HepG2 (cell line): ENCODE data around the gene MTX1. TPM values are rescaled to one million over a fixed set of nuclear protein-coding genes. Genes with fewer than 3 reads are reported as not detected.
A peak's percentile ranks its signal among the peaks of the same experiment; 100 is the strongest.

Experiments used
- ATAC-seq: fragments of 200-7000 bp; cut with Tn5 transposase; 3 replicates; pipeline ENCODE4 v1.9.1; 2020; ENCODE audit warnings: mild to moderate bottlenecking, moderate library complexity
- BruUV-seq: library from RNA; stranded (reverse); fragments of 400-500 nt; replicated peaks from 2 replicates; lab custom pipeline; 2021; lab: Mats Ljungman, UMichigan
- CTCF ChIA-PET: fragments of 300-600 bp; formaldehyde crosslinking; extraction: SDS; loops from one replicate; lab custom pipeline; 2021; ENCODE audit warnings: low total read pairs, inconsistent platforms, low intra/inter-chr PET ratio; lab: Yijun Ruan, JAX
- POLR2A ChIA-PET: fragments of 350-600 bp; sonication (Branson Sonifier 250); formaldehyde crosslinking; loops from one replicate; lab custom pipeline; 2020; ENCODE audit warnings: antibody characterized with exemption, inconsistent platforms; lab: Yijun Ruan, JAX
- DNase-seq: peaks from one replicate; pipeline ENCODE4 v3.0.0-alpha.2; 2015; ENCODE audit warnings: low spot score
- FAIRE-seq: peaks from 3 replicates; lab custom pipeline; 2011; peaks lifted over from hg19 to GRCh38; lab: Jason Lieb, UNC
- H2AFZ ChIP-seq: one replicate; pipeline ENCODE4 v1.6.1; 2011; ENCODE audit warnings: low read length, inconsistent platforms
- H3K27ac ChIP-seq: fragments of 300-600 bp; 3 replicates; pipeline ENCODE4 v1.8.0; 2011; ENCODE audit warnings: mixed run types, mild to moderate bottlenecking, mixed read lengths, low read length, inconsistent platforms; ENCODE audit not compliant: insufficient read depth; ENCODE audit errors: extremely low read length
- H3K27me3 ChIP-seq, 2 experiments: fragments of 200-600 bp in 1 of 2; 2 replicates in 1 of 2; 3 replicates in 1 of 2; pipeline versions ENCODE4 v1.6.0 to v1.8.0; 2011; ENCODE audit warnings: low read length in 2 of 2, mild to moderate bottlenecking in 2 of 2, moderate library complexity in 2 of 2, inconsistent platforms in 1 of 2; ENCODE audit not compliant: insufficient read depth in 2 of 2, control insufficient read depth in 1 of 2
- H3K36me3 ChIP-seq, 2 experiments: fragments of 200-600 bp in 1 of 2; replicated peaks in 1 of 2; 2 replicates in 1 of 2; 3 replicates in 1 of 2; pipeline versions ENCODE4 v1.5.1 to v1.8.0; 2011; ENCODE audit warnings: low read length in 2 of 2, inconsistent platforms in 1 of 2; ENCODE audit not compliant: insufficient read depth in 2 of 2, control insufficient read depth in 1 of 2
- H3K4me1 ChIP-seq: 2 replicates; pipeline ENCODE4 v1.5.1; 2012; ENCODE audit warnings: low read length, inconsistent platforms; ENCODE audit not compliant: insufficient read depth
- H3K4me2 ChIP-seq: 2 replicates; pipeline ENCODE4 v1.6.0; 2011; ENCODE audit warnings: low read depth, low read length, inconsistent platforms
- H3K4me3 ChIP-seq, 3 experiments: fragments of 200-600 bp in 1 of 3; sonication (generic), shearing (Covaris generic) in 1 of 3; replicated peaks in 1 of 3; 2 replicates each; pipeline ENCODE4 v1.5.1; 2011 to 2016; ENCODE audit warnings: low read length in 3 of 3, inconsistent platforms in 2 of 3, low read depth in 2 of 3, mild to moderate bottlenecking in 2 of 3, control low read depth in 1 of 3, mixed read lengths in 1 of 3; ENCODE audit not compliant: insufficient read depth in 1 of 3
- H3K79me2 ChIP-seq: one replicate; pipeline ENCODE4 v1.6.1; 2011; ENCODE audit warnings: low read length, inconsistent platforms; ENCODE audit not compliant: insufficient read depth
- H3K9ac ChIP-seq: 2 replicates; pipeline ENCODE4 v1.6.0; 2011; ENCODE audit warnings: mild to moderate bottlenecking, low read depth, low read length, inconsistent platforms; ENCODE audit not compliant: insufficient read depth
- H3K9me3 ChIP-seq: 2 replicates; pipeline ENCODE4 v1.5.1; 2012; ENCODE audit warnings: mild to moderate bottlenecking, low read length
- H4K20me1 ChIP-seq: 2 replicates; pipeline ENCODE4 v1.6.0; 2011; ENCODE audit warnings: inconsistent platforms, mild to moderate bottlenecking, low read length, moderate library complexity; ENCODE audit not compliant: insufficient read depth
- FLYWCH1 ChIP-seq: sonication (generic); formaldehyde crosslinking; IDR thresholded peaks from 2 replicates; pipeline ENCODE4 v1.8.1; 2023; ENCODE audit warnings: mild to moderate bottlenecking, missing genetic modification reagents
- FOXC1 ChIP-seq: sonication (generic); formaldehyde crosslinking; IDR thresholded peaks from 2 replicates; pipeline ENCODE4 v1.8.0; 2022; ENCODE audit warnings: mild to moderate bottlenecking, missing genetic modification reagents, borderline replicate concordance
- GATAD2A ChIP-seq: IDR thresholded peaks from 2 replicates; pipeline ENCODE4 v1.6.1; 2016
- ISL2 ChIP-seq: sonication (generic); formaldehyde crosslinking; IDR thresholded peaks from 2 replicates; pipeline ENCODE4 v1.5.0; 2020; ENCODE audit warnings: missing genetic modification reagents
- KAT2B ChIP-seq: fragments of 150-350 bp; IDR thresholded peaks from 2 replicates; pipeline ENCODE4 v1.6.1; 2014; ENCODE audit warnings: low read depth, low read length, borderline replicate concordance
- NAIF1 ChIP-seq: sonication (generic); formaldehyde crosslinking; IDR thresholded peaks from 2 replicates; pipeline ENCODE4 v1.5.0; 2020; ENCODE audit warnings: mild to moderate bottlenecking, missing genetic modification reagents, borderline replicate concordance
- NFYB ChIP-seq: sonication (generic); formaldehyde crosslinking; IDR thresholded peaks from 2 replicates; pipeline ENCODE4 v1.4.0; 2020; ENCODE audit warnings: missing genetic modification reagents
- NRL ChIP-seq: sonication (generic); formaldehyde crosslinking; IDR thresholded peaks from 2 replicates; pipeline ENCODE4 v1.5.0; 2020; ENCODE audit warnings: missing genetic modification reagents, mild to moderate bottlenecking, moderate library complexity, borderline replicate concordance
- PITX1 ChIP-seq: sonication (generic); formaldehyde crosslinking; IDR thresholded peaks from 2 replicates; pipeline ENCODE4 v1.5.1; 2020; ENCODE audit warnings: mild to moderate bottlenecking, missing genetic modification reagents
- RELA ChIP-seq: sonication (generic); formaldehyde crosslinking; IDR thresholded peaks from 2 replicates; pipeline ENCODE4 v1.4.0; 2020; ENCODE audit warnings: missing genetic modification reagents
- SRY ChIP-seq: sonication (generic); formaldehyde crosslinking; IDR thresholded peaks from 2 replicates; pipeline ENCODE4 v1.8.0; 2022; ENCODE audit warnings: mild to moderate bottlenecking, missing genetic modification reagents
- WIZ ChIP-seq: sonication (generic); formaldehyde crosslinking; IDR thresholded peaks from 2 replicates; pipeline ENCODE4 v1.5.1; 2020; ENCODE audit warnings: mild to moderate bottlenecking, missing genetic modification reagents
- ZBTB33 ChIP-seq: sonication (generic); formaldehyde crosslinking; IDR thresholded peaks from 2 replicates; pipeline ENCODE4 v1.4.0; 2020; ENCODE audit warnings: missing genetic modification reagents
- ZNF138 ChIP-seq: sonication (generic); formaldehyde crosslinking; IDR thresholded peaks from 2 replicates; pipeline ENCODE4 v1.5.0; 2020; ENCODE audit warnings: mild to moderate bottlenecking, low read depth, missing genetic modification reagents
- ZNF263 ChIP-seq: sonication (generic); formaldehyde crosslinking; IDR thresholded peaks from 2 replicates; pipeline ENCODE4 v1.4.0; 2020; ENCODE audit warnings: missing genetic modification reagents
- ZNF605 ChIP-seq: sonication (generic); formaldehyde crosslinking; IDR thresholded peaks from 2 replicates; pipeline ENCODE4 v1.8.0; 2022; ENCODE audit warnings: mild to moderate bottlenecking, missing genetic modification reagents
- ZNF710 ChIP-seq: sonication (generic); formaldehyde crosslinking; IDR thresholded peaks from 2 replicates; pipeline ENCODE4 v1.5.0; 2020; ENCODE audit warnings: mild to moderate bottlenecking, missing genetic modification reagents, borderline replicate concordance
- ZNF746 ChIP-seq: sonication (generic); formaldehyde crosslinking; IDR thresholded peaks from 2 replicates; pipeline ENCODE4 v1.8.0; 2022; ENCODE audit warnings: mild to moderate bottlenecking, missing genetic modification reagents
- ZNF788 ChIP-seq: sonication (generic); formaldehyde crosslinking; IDR thresholded peaks from 2 replicates; pipeline ENCODE4 v1.5.0; 2020; ENCODE audit warnings: mild to moderate bottlenecking, missing genetic modification reagents, borderline replicate concordance
- ZNF878 ChIP-seq: sonication (generic); formaldehyde crosslinking; IDR thresholded peaks from 2 replicates; pipeline ENCODE4 v1.8.1; 2023; ENCODE audit warnings: mild to moderate bottlenecking, missing genetic modification reagents, moderate library complexity
- WGBS: methylation state at CpG from one replicate; pipeline ENCODE4 v1.1.6; 2017; ENCODE audit warnings: low lambda C conversion rate; 5-methylcytosine and 5-hydroxymethylcytosine counted together
- in situ Hi-C: cut with HindIII; loops from 2 replicates; pipeline ENCODE4 v1.10.0; 2017; ENCODE audit warnings: low pct_unique_long_range_greater_than_20kb; ENCODE audit not compliant: extremely low pct_ligation_motif_present
- intact Hi-C: fragments of 100-400 bp; cut with micrococcal nuclease; formaldehyde crosslinking; loops from one replicate; pipeline ENCODE4 v1.10.0; 2022; ENCODE audit not compliant: unreplicated experiment
- polyA plus RNA-seq, 8 experiments: library from polyadenylated mRNA; depleted of rRNA in 3 of 8; stranded (reverse) in 7 of 8; unstranded in 1 of 8; fragments of >200 nt; fragmentation: Illumina TruSeq in 4 of 8; extraction: Trizol in 4 of 8; gene quantifications; 2 replicates each; pipeline versions ENCODE4 v1.2.1 to v1.2.3, GENCODE V29; 2011 to 2016; ENCODE audit warnings: low read depth in 4 of 8, missing spikeins in 1 of 8, mixed read lengths in 1 of 8; ENCODE audit not compliant: insufficient read depth in 1 of 8
- total RNA-seq, 5 experiments: library from RNA; depleted of rRNA; stranded (reverse); fragments of >200 nt; fragmentation: Illumina TruSeq; extraction: Trizol; gene quantifications; 2 replicates each; pipeline ENCODE4 v1.2.3, GENCODE V29; 2016; ENCODE audit warnings: low read depth in 1 of 5

The MTX1 gene
- total and polyA plus RNA-seq, 2 of the 13 experiments (the other 11 are each of a cell fraction or from before 2014, with no cell fraction given): 64.5 to 72.6 TPM

GRCh38 chr1:155226910-155227260, 18.4 kb downstream of the MTX1 start:
- intact Hi-C loops (loop anchor here (1.0 kb wide), 2 partner anchors 20 to 51 kb away; partner anchors contain the start of gene THBS3), in situ Hi-C loops (no loop called here)
- Histone ChIP-seq H3K36me3 (no peaks in the 10 kb centered on the region), H3K79me2 (no peaks in the 10 kb centered on the region), H3K4me1 (peaks cover 32% of the 10 kb centered on the region), H4K20me1 (no peaks in the 10 kb centered on the region), H3K9me3 (no peaks in the 10 kb centered on the region), H3K27ac (peak overlapping the region; percentile 66), H3K4me3 (peak overlapping the region; percentile 67 to 69 (median 69)), H3K27me3 (no peaks in the 10 kb centered on the region), H2AFZ (peak overlapping the region; percentile 4), H3K4me2 (peak overlapping the region; percentile 83), H3K9ac (peak overlapping the region; percentile 72)
- FAIRE-seq (no peak), ATAC-seq (peak; percentile 79), DNase-seq (peak; percentile 38)
- POLR2A ChIA-PET: interaction anchor here (0.6 to 1.8 kb wide), 6 partner anchors 17 to 223 kb away, joined by 3 to 10 read pairs (median 4); partner anchors contain the start of genes CLK2 and KRTCAP2
- BruUV-seq: TSS peak; percentile 93
- under 1% methylated on average over 19 of the region's 19 CpGs for WGBS
- CTCF ChIA-PET: interaction anchor here (1.9 to 2.0 kb wide), 2 partner anchors 20 to 50 kb away, joined by 6 to 12 read pairs; no protein-coding TSS in a partner anchor
- no peak for TF ChIP-seq ZNF788
- TF ChIP-seq ZNF746 (CRISPR knock-in tag): 0 out of 2 replicates have a peak, but pooled peaks have one; percentile 49
- no peak for TF ChIP-seq NFYB (CRISPR knock-in tag)
- TF ChIP-seq ZNF878 (CRISPR knock-in tag): no peak
- TF ChIP-seq ZBTB33 (CRISPR knock-in tag): no peak
- 0 out of 2 replicates have a peak, but pooled peaks have one; percentile 82 for TF ChIP-seq SRY (CRISPR knock-in tag)
- TF ChIP-seq KAT2B: no peak
- TF ChIP-seq RELA (CRISPR knock-in tag): no peak
- TF ChIP-seq ZNF710 (CRISPR knock-in tag): 0 out of 2 replicates have a peak, but pooled peaks have one; percentile 35
- TF ChIP-seq PITX1 (CRISPR knock-in tag): no peak; the same call in 1 of the 2 replicates
- TF ChIP-seq GATAD2A: peak; percentile 13; the same call in 1 of the 2 replicates
- no peak for TF ChIP-seq ZNF138 (CRISPR knock-in tag)
- TF ChIP-seq FOXC1: no peak
- 0 out of 2 replicates have a peak, but pooled peaks have one; percentile 58 for TF ChIP-seq NRL (CRISPR knock-in tag)
- no peak for TF ChIP-seq NAIF1 (CRISPR knock-in tag)
- no peak for TF ChIP-seq WIZ (CRISPR knock-in tag)
- no peak for TF ChIP-seq ISL2 (CRISPR knock-in tag)
- TF ChIP-seq FLYWCH1 (CRISPR knock-in tag): no peak
- TF ChIP-seq ZNF605 (CRISPR knock-in tag): 0 out of 2 replicates have a peak, but pooled peaks have one; percentile 68
- TF ChIP-seq ZNF263 (CRISPR knock-in tag): no peak
